Measurements from ENCODE around the gene TET2.

The TET2 gene

DNA sequence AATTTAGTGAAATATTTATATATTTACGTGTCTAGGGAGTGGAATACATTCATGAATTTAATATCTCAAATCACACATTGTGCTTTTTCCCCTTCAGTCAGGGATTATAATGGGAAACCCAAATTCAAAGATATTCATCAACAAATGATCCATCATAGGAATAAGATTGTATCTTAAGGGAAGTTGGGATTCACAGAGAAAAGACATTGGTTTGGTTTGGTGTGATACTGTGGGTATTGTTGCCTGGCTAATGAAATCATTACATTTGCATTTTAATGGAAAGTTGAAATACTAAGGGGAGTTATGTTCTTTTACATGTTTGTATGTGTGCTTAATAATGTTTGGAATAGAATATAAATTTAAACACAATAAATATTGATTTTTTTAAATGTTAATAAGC lies 1.7 kb downstream of the TET2 start:
- TF ChIP-seq, protein P1, sequence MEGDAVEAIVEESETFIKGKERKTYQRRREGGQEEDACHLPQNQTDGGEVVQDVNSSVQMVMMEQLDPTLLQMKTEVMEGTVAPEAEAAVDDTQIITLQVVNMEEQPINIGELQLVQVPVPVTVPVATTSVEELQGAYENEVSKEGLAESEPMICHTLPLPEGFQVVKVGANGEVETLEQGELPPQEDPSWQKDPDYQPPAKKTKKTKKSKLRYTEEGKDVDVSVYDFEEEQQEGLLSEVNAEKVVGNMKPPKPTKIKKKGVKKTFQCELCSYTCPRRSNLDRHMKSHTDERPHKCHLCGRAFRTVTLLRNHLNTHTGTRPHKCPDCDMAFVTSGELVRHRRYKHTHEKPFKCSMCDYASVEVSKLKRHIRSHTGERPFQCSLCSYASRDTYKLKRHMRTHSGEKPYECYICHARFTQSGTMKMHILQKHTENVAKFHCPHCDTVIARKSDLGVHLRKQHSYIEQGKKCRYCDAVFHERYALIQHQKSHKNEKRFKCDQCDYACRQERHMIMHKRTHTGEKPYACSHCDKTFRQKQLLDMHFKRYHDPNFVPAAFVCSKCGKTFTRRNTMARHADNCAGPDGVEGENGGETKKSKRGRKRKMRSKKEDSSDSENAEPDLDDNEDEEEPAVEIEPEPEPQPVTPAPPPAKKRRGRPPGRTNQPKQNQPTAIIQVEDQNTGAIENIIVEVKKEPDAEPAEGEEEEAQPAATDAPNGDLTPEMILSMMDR (IDR thresholded peaks at IDR 0.05), result no peak
- Histone ChIP-seq H3K4me3 (ENCODE audit: low read depth in 1 of 2, low read length in 1 of 2) (peak overlapping the region; percentile 87 to 91), H3K27me3 (no peaks in the 10 kb centered on the region), H3K9me3 (no peaks in the 10 kb centered on the region), H3K4me1 (ENCODE audit: control insufficient read depth in 1 of 2, insufficient read depth in 1 of 2, low read depth in 1 of 2, low read length in 1 of 2) (peaks cover 58 to 59% of the 10 kb centered on the region in 2 experiments), H3K36me3 (no peaks in the 10 kb centered on the region), H3K27ac (peak overlapping the region; percentile 98)

DNA sequence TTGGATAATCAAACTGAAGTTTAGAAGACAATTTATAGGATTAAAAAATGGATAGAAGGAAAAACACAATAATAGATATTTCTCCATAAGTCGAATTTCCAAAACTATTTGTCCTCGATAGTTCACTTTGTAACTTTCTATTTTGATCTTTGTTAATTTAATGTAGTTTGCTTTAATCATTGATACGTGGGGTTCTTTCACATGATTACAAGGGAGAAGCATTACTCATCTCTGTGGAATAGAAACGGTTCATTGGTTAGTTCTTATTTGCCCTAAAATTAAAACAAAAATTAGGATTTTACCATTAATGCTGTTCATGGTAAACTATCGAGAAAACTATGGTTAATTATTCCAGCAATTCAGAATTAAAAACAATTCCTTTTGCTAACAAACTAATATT lies 2.1 kb downstream of the TET2 start:
- H3K9me3 ChIP-seq, result no peaks in the 10 kb centered on the region
- H3K4me3 ChIP-seq (ENCODE audit: low read depth in 1 of 2, low read length in 1 of 2), result peak overlapping the region; percentile 87 to 91
- H3K27me3 ChIP-seq, result no peaks in the 10 kb centered on the region
- TF ChIP-seq, protein P1 (IDR thresholded peaks at IDR 0.05), result no peak
- no peaks in the 10 kb centered on the region for H3K36me3 ChIP-seq
- peak overlapping the region; percentile 98 for H3K27ac ChIP-seq
- H3K4me1 ChIP-seq (ENCODE audit: control insufficient read depth in 1 of 2, insufficient read depth in 1 of 2, low read depth in 1 of 2, low read length in 1 of 2), result peaks cover 56 to 59% of the 10 kb centered on the region in 2 experiments

DNA sequence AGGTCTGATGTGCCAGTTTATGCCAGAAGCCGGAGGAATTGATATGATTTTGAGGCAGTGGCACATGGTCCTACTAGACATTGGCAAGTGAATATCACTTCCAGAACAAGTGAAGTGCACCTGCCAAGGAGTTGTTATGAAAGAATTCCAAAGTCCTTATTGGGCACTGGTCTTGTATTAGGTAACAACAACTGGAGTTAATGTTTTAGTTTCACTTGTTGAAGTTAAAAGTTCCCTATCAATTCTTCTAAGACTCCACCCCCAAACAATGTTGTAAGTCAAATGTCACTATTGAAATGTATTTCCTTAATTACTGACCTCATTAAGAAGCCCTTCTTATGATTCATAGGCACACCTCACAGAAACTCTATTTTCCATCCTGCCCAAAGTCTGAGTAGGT lies 3.1 kb downstream of the TET2 start:
- H3K36me3 ChIP-seq, result no peaks in the 10 kb centered on the region
- H3K27me3 ChIP-seq, result no peaks in the 10 kb centered on the region
- TF ChIP-seq, protein P1 (IDR thresholded peaks at IDR 0.05), result no peak
- peak overlapping the region; percentile 98 for H3K27ac ChIP-seq
- no peaks in the 10 kb centered on the region for H3K9me3 ChIP-seq
- peak overlapping the region; percentile 87 to 91 for H3K4me3 ChIP-seq (ENCODE audit: low read depth in 1 of 2, low read length in 1 of 2)
- peaks cover 48 to 59% of the 10 kb centered on the region in 2 experiments for H3K4me1 ChIP-seq (ENCODE audit: control insufficient read depth in 1 of 2, insufficient read depth in 1 of 2, low read depth in 1 of 2, low read length in 1 of 2)

DNA sequence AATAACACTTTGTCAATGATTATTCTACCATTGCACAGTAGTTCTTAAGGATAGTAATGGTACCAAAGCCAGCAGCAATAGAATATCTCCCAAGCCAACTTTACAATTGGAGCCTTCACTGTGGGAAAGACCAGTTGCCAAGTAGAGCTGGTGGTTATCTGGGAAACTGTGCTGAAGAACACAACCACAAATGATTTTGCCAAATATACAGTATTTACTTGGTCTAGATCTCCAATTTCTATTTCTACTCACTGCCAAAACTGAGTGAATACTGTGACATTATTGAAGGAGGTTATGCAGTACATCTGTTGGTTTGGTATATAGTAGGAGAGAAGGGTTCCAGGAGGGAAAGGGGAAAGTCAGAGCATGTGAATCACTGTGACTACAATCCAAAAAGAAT lies 3.8 kb downstream of the TET2 start:
- Histone ChIP-seq H3K27me3 (no peaks in the 10 kb centered on the region), H3K36me3 (no peaks in the 10 kb centered on the region), H3K4me1 (ENCODE audit: control insufficient read depth in 1 of 2, insufficient read depth in 1 of 2, low read depth in 1 of 2, low read length in 1 of 2) (peaks cover 49 to 63% of the 10 kb centered on the region in 2 experiments), H3K9me3 (no peaks in the 10 kb centered on the region), H3K4me3 (ENCODE audit: low read depth in 1 of 2, low read length in 1 of 2) (no peak overlapping the region), H3K27ac (peak overlapping the region; percentile 98)
- TF ChIP-seq, protein P1 (IDR thresholded peaks at IDR 0.05), result no peak

DNA sequence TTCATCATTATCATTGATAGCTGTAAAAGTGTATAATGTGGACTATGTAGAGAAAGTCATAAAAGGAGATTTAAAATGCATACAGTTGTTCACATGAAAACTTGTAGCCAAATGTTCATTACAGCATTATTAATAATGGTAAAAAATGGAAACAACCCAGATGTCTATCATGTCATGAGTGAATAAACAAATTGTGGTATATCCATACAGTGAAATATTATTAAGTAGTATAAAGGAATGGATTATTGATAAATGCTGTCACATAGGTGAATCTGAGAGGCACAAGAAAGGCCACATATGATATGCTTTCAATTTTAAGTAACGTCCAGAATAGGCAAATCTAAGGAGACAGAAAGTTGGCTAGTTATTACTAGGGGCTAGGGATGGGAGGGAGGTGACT lies 7.1 kb downstream of the TET2 start:
- H3K4me3 ChIP-seq (ENCODE audit: low read depth in 1 of 2, low read length in 1 of 2), result no peak overlapping the region
- TF ChIP-seq, protein P1 (IDR thresholded peaks at IDR 0.05), result no peak
- no peaks in the 10 kb centered on the region for H3K9me3 ChIP-seq
- H3K27ac ChIP-seq, result peak overlapping the region; percentile 42
- H3K27me3 ChIP-seq, result no peaks in the 10 kb centered on the region
- H3K36me3 ChIP-seq, result no peaks in the 10 kb centered on the region
- H3K4me1 ChIP-seq (ENCODE audit: control insufficient read depth in 1 of 2, insufficient read depth in 1 of 2, low read depth in 1 of 2, low read length in 1 of 2), result peaks cover 54 to 80% of the 10 kb centered on the region in 2 experiments

DNA sequence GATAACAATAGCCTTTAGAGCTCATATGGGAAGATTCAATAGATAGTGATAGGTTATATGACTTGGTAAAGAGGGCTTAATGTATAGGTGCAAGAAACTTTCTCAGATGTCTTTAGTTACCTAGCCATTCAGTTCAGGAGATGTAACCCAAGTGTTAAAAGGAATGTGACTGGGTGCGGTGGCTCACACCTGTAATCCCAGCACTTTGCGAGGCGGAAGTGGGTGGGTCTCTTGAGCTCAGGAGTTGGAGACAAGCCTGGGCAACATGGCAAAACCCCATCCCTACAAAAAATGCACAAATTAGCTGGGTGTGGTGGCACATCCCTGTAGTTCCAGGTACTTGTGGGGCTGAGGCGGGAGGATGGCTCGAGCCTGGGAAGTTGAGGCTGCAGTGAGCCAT lies 7.9 kb downstream of the TET2 start:
- no peaks in the 10 kb centered on the region for H3K36me3 ChIP-seq
- H3K9me3 ChIP-seq, result no peaks in the 10 kb centered on the region
- no peaks in the 10 kb centered on the region for H3K27me3 ChIP-seq
- peak overlapping the region; percentile 49 for H3K27ac ChIP-seq
- H3K4me3 ChIP-seq (ENCODE audit: low read depth in 1 of 2, low read length in 1 of 2), result no peak overlapping the region
- TF ChIP-seq, protein P1 (IDR thresholded peaks at IDR 0.05), result no peak
- peaks cover 50 to 74% of the 10 kb centered on the region in 2 experiments for H3K4me1 ChIP-seq (ENCODE audit: control insufficient read depth in 1 of 2, insufficient read depth in 1 of 2, low read depth in 1 of 2, low read length in 1 of 2)

Measured in neutrophil (primary cell).